Natural killer cell (primary cell): ENCODE data around the gene REV1. TPM values are rescaled to one million over a fixed set of nuclear protein-coding genes. Genes with fewer than 3 reads are reported as not detected.
A peak's percentile ranks its signal among the peaks of the same experiment; 100 is the strongest.

Experiments
- ATAC-seq, 3 donors: fragments of 150-1000 bp in 2 of 3; fragments of 200-7000 bp in 1 of 3; cut with Tn5 transposase; 1 replicate in 1 of 3; 2 replicates in 2 of 3; pipeline ENCODE4 v1.10.0; 2021; ENCODE audit warnings: mild to moderate bottlenecking in 2 of 3, moderate library complexity in 2 of 3
- DNase-seq, 2 donors: peaks; one replicate each; pipeline versions ENCODE4 v3.0.0 to v3.0.0-alpha.2; 2013 to 2021; ENCODE audit warnings: mixed read lengths in 1 of 2
- H3K27ac ChIP-seq: one replicate; pipeline ENCODE4 v1.5.1; 2013; ENCODE audit warnings: mild to moderate bottlenecking, low read length
- H3K27me3 ChIP-seq: one replicate; pipeline ENCODE4 v1.6.1; 2013; ENCODE audit warnings: low read length; ENCODE audit not compliant: control insufficient read depth, insufficient read depth
- H3K36me3 ChIP-seq: one replicate; pipeline ENCODE4 v1.6.1; 2013; ENCODE audit warnings: low read length; ENCODE audit not compliant: control insufficient read depth, insufficient read depth
- H3K4me1 ChIP-seq: one replicate; pipeline ENCODE4 v1.6.1; 2013; ENCODE audit warnings: low read length; ENCODE audit not compliant: control insufficient read depth, insufficient read depth
- H3K4me3 ChIP-seq: one replicate; pipeline ENCODE4 v1.5.1; 2013; ENCODE audit warnings: low read length
- H3K9me3 ChIP-seq: one replicate; pipeline ENCODE4 v1.6.1; 2013; ENCODE audit warnings: low read length; ENCODE audit not compliant: control insufficient read depth, insufficient read depth
- H3K27ac Mint-ChIP-seq, 2 donors: one replicate each; pipeline ENCODE4 v1.8.0; 2022; ENCODE audit warnings: mild to moderate bottlenecking in 2 of 2, mixed read lengths in 2 of 2, moderate library complexity in 1 of 2
- H3K27me3 Mint-ChIP-seq, 2 donors: one replicate each; pipeline ENCODE4 v1.8.0; 2022; ENCODE audit warnings: low read depth in 2 of 2, mixed read lengths in 2 of 2
- H3K36me3 Mint-ChIP-seq: one replicate; pipeline ENCODE4 v1.8.0; 2022; ENCODE audit warnings: mixed read lengths
- H3K4me1 Mint-ChIP-seq, 2 donors: one replicate each; pipeline ENCODE4 v1.8.0; 2022; ENCODE audit warnings: mixed read lengths in 2 of 2
- H3K4me3 Mint-ChIP-seq: one replicate; pipeline ENCODE4 v1.8.0; 2022; ENCODE audit warnings: mild to moderate bottlenecking, moderate library complexity, mixed read lengths
- H3K9me3 Mint-ChIP-seq, 2 donors: one replicate each; pipeline ENCODE4 v1.8.0; 2022; ENCODE audit warnings: mixed read lengths in 2 of 2
- CTCF ChIP-seq: fragments of 200-600 bp; IDR thresholded peaks from one replicate; pipeline ENCODE4 v1.8.0; 2022; ENCODE audit warnings: antibody characterized with exemption
- WGBS: methylation state at CpG from one replicate; pipeline ENCODE4 v1.1.7; 2013; ENCODE audit warnings: missing lambda C conversion rate; ENCODE audit not compliant: insufficient coverage; 5-methylcytosine and 5-hydroxymethylcytosine counted together
- intact Hi-C: fragments of 100-400 bp; cut with micrococcal nuclease; formaldehyde crosslinking; loops from one replicate; pipeline ENCODE4 v1.14.2; 2022
- total RNA-seq, 4 donors: library from RNA; stranded (reverse); fragments of 120-200 nt in 1 of 4; gene quantifications; one replicate each; pipeline versions ENCODE4 v1.2.3 to v1.2.4, GENCODE V29; 2013 to 2022

The REV1 gene
- total RNA-seq, 3 donors from 2014 or later (not counting 1 experiment from before 2014, with no cell fraction given) = 34.7 to 49.1 (median 38.5) TPM

GRCh38 chr2:99451280-99451679, 38.5 kb downstream of the REV1 start:
- Mint-ChIP-seq H3K36me3 (no peaks in the 10 kb centered on the region), H3K4me1 (peaks cover 4 to 5% of the 10 kb centered on the region in 2 donors), H3K27me3 (no peaks in the 10 kb centered on the region), H3K9me3 (no peaks in the 10 kb centered on the region), H3K4me3 (no peak overlapping the region), H3K27ac (peak overlapping the region in 1 of 2 donors; percentile 8)
- ATAC-seq (no peak), DNase-seq (no peak)
- Histone ChIP-seq H3K27me3 (no peaks in the 10 kb centered on the region), H3K4me1 (no peaks in the 10 kb centered on the region), H3K9me3 (no peaks in the 10 kb centered on the region), H3K27ac (no peak overlapping the region), H3K4me3 (no peak overlapping the region), H3K36me3 (peaks cover 50% of the 10 kb centered on the region)
- no peak for TF ChIP-seq CTCF
- intact Hi-C loops = no loop called here
- WGBS = 100% methylated on average over 3 of the region's 4 CpGs

GRCh38 chr2:99450199-99450598, 39.6 kb downstream of the REV1 start:
- H3K9me3 Mint-ChIP-seq = no peaks in the 10 kb centered on the region
- no peak overlapping the region for H3K4me3 ChIP-seq
- intact Hi-C loops = no loop called here
- WGBS = no CpG with 5 or more reads among the region's 1 CpG
- no peak for ATAC-seq
- no peaks in the 10 kb centered on the region for H3K4me1 ChIP-seq
- H3K9me3 ChIP-seq = no peaks in the 10 kb centered on the region
- no peak overlapping the region for H3K27ac ChIP-seq
- DNase-seq = no peak
- no peaks in the 10 kb centered on the region for H3K27me3 ChIP-seq
- H3K27me3 Mint-ChIP-seq = no peaks in the 10 kb centered on the region
- H3K4me3 Mint-ChIP-seq = no peak overlapping the region
- no peak for TF ChIP-seq CTCF
- H3K36me3 ChIP-seq = peaks cover 44% of the 10 kb centered on the region
- no peak overlapping the region for H3K27ac Mint-ChIP-seq
- H3K36me3 Mint-ChIP-seq = no peaks in the 10 kb centered on the region
- peaks cover 4 to 5% of the 10 kb centered on the region in 2 donors for H3K4me1 Mint-ChIP-seq

- intact Hi-C loops = no loop called here
- TF ChIP-seq CTCF = no peak
- no peaks in the 10 kb centered on the region for H3K4me1 ChIP-seq
- Mint-ChIP-seq H3K9me3 (no peaks in the 10 kb centered on the region), H3K36me3 (no peaks in the 10 kb centered on the region), H3K4me3 (no peak overlapping the region), H3K27me3 (no peaks in the 10 kb centered on the region), H3K27ac (no peak overlapping the region), H3K4me1 (peaks cover 10 to 13% of the 10 kb centered on the region in 2 donors)
- H3K4me3 ChIP-seq = no peak overlapping the region
- no peak overlapping the region for H3K27ac ChIP-seq
- no peak for ATAC-seq
- DNase-seq = no peak
- H3K9me3 ChIP-seq = no peaks in the 10 kb centered on the region
- 75% methylated on average over 2 of the region's 2 CpGs for WGBS
- peaks cover 40% of the 10 kb centered on the region for H3K36me3 ChIP-seq
- H3K27me3 ChIP-seq = no peaks in the 10 kb centered on the region
These were observed 41.3 kb downstream of the REV1 start for GRCh38 chr2:99448556-99448955.

GRCh38 chr2:99445065-99445464, 44.8 kb downstream of the REV1 start:
- Mint-ChIP-seq H3K4me1 (peaks cover 10% of the 10 kb centered on the region in 2 donors), H3K4me3 (no peak overlapping the region), H3K36me3 (no peaks in the 10 kb centered on the region), H3K27me3 (no peaks in the 10 kb centered on the region), H3K27ac (no peak overlapping the region), H3K9me3 (no peaks in the 10 kb centered on the region)
- Histone ChIP-seq H3K9me3 (no peaks in the 10 kb centered on the region), H3K36me3 (peaks cover 35% of the 10 kb centered on the region), H3K27me3 (no peaks in the 10 kb centered on the region), H3K4me3 (no peak overlapping the region), H3K27ac (no peak overlapping the region), H3K4me1 (no peaks in the 10 kb centered on the region)
- intact Hi-C loops = no loop called here
- 100% methylated on average over 3 of the region's 4 CpGs for WGBS
- DNase-seq (no peak), ATAC-seq (no peak)
- TF ChIP-seq CTCF = no peak
